K562 (cell line): ENCODE data around the gene CPED1. TPM values are rescaled to one million over a fixed set of nuclear protein-coding genes. Genes with fewer than 3 reads are reported as not detected.

Source experiments
- CGGBP1 ChIP-seq: fragments of 250-450 bp; sonication (Bioruptor Pico); IDR thresholded peaks from 2 replicates; pipeline ENCODE4 v1.9.0; 2021; ENCODE audit warnings: mild to moderate bottlenecking
- CHD4 ChIP-seq: fragments of 200-600 bp; sonication (generic); IDR thresholded peaks from 3 replicates; pipeline ENCODE4 v1.6.1; 2012; ENCODE audit warnings: low read depth, mild to moderate bottlenecking, mixed read lengths, low read length, inconsistent platforms; ENCODE audit not compliant: insufficient read depth, insufficient replicate concordance, poor library complexity, severe bottlenecking
- HCFC1 ChIP-seq: IDR thresholded peaks from 2 replicates; pipeline ENCODE4 v1.6.1; 2012; ENCODE audit warnings: low read depth, low read length, improper control_type of control experiment
- MAFF ChIP-seq: IDR thresholded peaks from 2 replicates; pipeline ENCODE4 v1.6.1; 2012; ENCODE audit warnings: low read length, improper control_type of control experiment
- NFE2 ChIP-seq: IDR thresholded peaks from 2 replicates; pipeline ENCODE4 v1.6.1; 2014; ENCODE audit warnings: antibody characterized with exemption, low read depth
- SMARCE1 ChIP-seq: fragments of 450-650 bp; IDR thresholded peaks from 2 replicates; pipeline ENCODE4 v1.7.1; 2016; ENCODE audit warnings: mild to moderate bottlenecking
- TEAD1 ChIP-seq, 2 experiments: fragments of 450-650 bp in 1 of 2; sonication (generic) in 1 of 2; formaldehyde crosslinking; IDR thresholded peaks; 2 replicates each; pipeline versions ENCODE4 v1.4.0 to v1.8.0; 2020 to 2022; ENCODE audit warnings: mild to moderate bottlenecking in 2 of 2, missing genetic modification reagents in 1 of 2
- TGIF2 ChIP-seq: sonication (generic); formaldehyde crosslinking; IDR thresholded peaks from 2 replicates; pipeline ENCODE4 v1.8.1; 2022; ENCODE audit warnings: mild to moderate bottlenecking, missing genetic modification reagents, moderate library complexity
- ZC3H4 ChIP-seq: sonication (generic); formaldehyde crosslinking; IDR thresholded peaks from 2 replicates; pipeline ENCODE4 v1.9.0; 2021; ENCODE audit warnings: missing genetic modification reagents, borderline replicate concordance
- ZNF592 ChIP-seq: fragments of 450-650 bp; IDR thresholded peaks from 2 replicates; pipeline ENCODE4 v1.6.1; 2017; ENCODE audit warnings: antibody characterized with exemption, mild to moderate bottlenecking
- polyA plus RNA-seq, 8 experiments: library from polyadenylated mRNA; depleted of rRNA in 4 of 8; stranded (reverse) in 5 of 8; unstranded in 3 of 8; fragments of >200 nt; fragmentation: Nextera tagmentation in 2 of 8; fragmentation: Illumina TruSeq in 1 of 8; extraction: Ambion mirVana in 2 of 8; extraction: Trizol in 1 of 8; gene quantifications; 2 replicates each; pipeline versions ENCODE4 v1.2.1 to v1.2.3, GENCODE V29; 2011 to 2014; ENCODE audit warnings: inconsistent platforms in 1 of 8, missing spikeins in 1 of 8
- total RNA-seq, 7 experiments: library from RNA; depleted of rRNA in 6 of 7; stranded (reverse); fragments of >200 nt in 6 of 7; fragmentation: Illumina TruSeq in 2 of 7; extraction: Trizol in 2 of 7; gene quantifications; 2 replicates each; pipeline versions ENCODE4 v1.2.1 to v1.2.3, GENCODE V29; 2011 to 2021; ENCODE audit warnings: low replicate concordance in 1 of 7

Gene CPED1
- total and polyA plus RNA-seq, 9 of the 15 experiments (the other 6 are each of a cell fraction or from before 2014, with no cell fraction given): 195 to 393 (median 290) TPM

GRCh38 chr7:121045090-121045489 lies 56.6 kb downstream of the CPED1 start (continued):
- TF ChIP-seq ZNF592 (peak; percentile 84), CHD4 (no peak), ZC3H4 (CRISPR knock-in tag) (no peak), NFE2 (no peak), TEAD1 (CRISPR knock-in tag; IDR thresholded peaks at IDR 0.05) (0 out of 4 replicates have a peak, but pooled peaks of 1 of the 2 experiments have one; percentile 52), TGIF2 (CRISPR knock-in tag) (no peak), SMARCE1 (peak; percentile 53; the same call in 1 of the 2 replicates), CGGBP1 (CRISPR knock-in tag) (no peak), MAFF (no peak), HCFC1 (no peak)
